ENCODE measurements around the gene LRP3.

DNA sequence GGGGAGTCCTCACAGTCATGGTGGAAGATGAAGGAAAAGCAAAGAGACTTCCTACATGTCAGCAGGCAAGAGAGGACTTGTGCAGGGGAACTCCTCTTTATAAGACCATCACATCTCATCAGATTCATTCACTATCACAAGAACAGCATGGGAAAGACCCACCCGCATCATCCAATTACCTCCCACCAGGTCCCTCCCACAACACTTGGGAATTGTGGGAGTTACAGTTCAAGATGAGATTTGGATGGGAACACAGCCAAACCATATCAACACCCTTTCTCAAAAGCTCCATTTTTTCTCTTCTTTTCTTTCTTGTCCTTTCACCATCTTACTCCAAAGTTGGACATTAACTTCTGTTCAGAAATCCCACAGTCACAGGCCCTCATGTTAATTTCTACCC is 4.7 kb upstream of the LRP3 start:
- TF ChIP-seq, protein P1, sequence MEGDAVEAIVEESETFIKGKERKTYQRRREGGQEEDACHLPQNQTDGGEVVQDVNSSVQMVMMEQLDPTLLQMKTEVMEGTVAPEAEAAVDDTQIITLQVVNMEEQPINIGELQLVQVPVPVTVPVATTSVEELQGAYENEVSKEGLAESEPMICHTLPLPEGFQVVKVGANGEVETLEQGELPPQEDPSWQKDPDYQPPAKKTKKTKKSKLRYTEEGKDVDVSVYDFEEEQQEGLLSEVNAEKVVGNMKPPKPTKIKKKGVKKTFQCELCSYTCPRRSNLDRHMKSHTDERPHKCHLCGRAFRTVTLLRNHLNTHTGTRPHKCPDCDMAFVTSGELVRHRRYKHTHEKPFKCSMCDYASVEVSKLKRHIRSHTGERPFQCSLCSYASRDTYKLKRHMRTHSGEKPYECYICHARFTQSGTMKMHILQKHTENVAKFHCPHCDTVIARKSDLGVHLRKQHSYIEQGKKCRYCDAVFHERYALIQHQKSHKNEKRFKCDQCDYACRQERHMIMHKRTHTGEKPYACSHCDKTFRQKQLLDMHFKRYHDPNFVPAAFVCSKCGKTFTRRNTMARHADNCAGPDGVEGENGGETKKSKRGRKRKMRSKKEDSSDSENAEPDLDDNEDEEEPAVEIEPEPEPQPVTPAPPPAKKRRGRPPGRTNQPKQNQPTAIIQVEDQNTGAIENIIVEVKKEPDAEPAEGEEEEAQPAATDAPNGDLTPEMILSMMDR (IDR thresholded peaks at IDR 0.05), result no peak
- no peak for TF ChIP-seq EZH2 (IDR thresholded peaks at IDR 0.05; ENCODE audit: borderline replicate concordance, insufficient read depth, low read depth, low read length, poor library complexity, severe bottlenecking)

All from B cell (primary cell).